Measurements from ENCODE around the gene MED16.
"Not testable (repeated sequence)": the region's sequence is repeated elsewhere in the genome, so short reads cannot be mapped to it uniquely, and the experiment has no call there.

MED16 gene

DNA sequence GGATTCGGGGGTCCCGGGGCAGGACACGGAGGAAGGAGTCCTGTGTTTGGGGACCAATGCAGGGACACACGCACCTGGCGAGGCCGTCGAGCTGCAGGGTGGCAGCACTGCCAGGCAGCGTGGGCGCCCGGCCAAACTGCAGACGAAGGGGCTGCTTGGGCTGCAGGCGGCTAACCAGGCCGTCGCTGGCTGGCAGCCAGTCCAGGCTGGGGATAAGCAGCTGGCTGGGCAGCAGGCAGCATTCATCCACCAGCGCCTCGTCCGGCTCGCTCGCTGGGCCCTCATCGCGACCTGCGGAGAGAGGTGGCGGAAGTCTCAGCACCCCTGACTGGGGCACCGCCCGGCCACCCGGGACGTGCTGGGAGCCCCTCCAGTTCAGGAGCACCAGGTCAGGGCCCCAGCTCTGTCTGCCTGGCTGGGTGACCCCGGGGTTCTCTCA, 22.0 kb downstream of the MED16 start:
- DNase-seq, result no peak

DNA sequence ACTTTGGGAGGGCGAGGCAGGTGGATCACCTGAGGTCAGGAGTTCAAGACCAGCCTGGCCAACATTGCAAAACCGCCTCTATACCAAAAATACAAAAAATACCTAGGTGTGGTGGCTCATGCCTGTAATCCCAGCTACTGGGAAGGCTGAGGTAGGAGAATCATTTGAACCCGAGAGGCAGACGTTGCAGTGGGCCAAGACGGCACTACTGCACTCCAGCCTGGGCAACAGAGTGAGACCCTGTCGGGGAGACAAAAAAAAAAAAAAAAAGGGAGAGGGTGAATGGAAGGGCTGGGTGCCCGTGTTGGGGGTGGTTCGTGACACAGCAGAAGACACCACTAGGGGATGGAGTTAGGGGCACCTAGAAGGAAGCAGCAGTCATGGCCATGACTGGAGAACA, 22.7 kb downstream of the MED16 start:
- DNase-seq, result no peak

DNA sequence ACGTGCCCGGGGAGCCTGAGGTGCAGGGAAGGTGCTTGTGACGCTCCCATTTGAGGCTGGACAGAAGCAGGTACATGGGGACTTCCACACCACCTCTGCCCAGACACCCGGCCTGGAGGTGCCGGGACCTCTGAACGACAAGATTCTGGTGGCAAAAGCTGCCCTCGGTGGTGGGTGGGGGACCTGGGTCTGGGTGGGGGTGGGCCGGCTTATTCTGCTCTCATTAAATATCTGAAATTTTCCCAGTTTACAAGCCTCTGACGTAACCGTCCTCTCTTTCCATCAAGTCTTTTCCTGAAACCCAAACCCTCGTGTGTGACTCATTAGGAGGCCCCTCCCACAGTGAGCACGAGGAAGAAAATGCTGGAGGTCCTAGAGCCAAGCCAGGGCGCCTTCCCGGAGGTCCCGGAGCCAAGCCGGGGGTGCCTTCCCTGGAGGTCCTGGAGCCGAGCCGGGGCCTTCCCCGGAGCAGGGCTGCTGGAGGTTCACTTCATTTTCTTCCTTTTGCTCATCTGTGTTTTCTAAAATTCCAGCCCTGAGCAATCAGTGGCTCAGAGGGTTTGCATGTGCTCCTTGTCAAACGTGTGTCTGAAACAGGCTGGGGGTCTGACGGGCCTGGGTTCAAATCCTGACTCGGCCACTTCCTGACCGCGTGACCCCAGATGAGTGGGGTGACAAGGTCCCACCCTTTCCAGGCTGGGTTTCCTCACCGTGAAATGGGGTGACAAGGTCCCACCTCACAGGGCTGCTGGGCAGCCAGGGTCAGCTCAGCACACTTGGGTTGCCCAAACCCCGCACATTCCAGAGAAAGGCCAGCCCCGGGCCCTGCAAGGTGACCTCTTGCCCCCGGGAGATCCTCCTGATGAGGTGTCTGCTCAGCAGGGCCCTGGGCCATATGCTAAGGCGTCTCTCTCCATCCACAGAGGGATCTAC, 23.5 kb downstream of the MED16 start:
- DNase-seq, result no peak

DNA sequence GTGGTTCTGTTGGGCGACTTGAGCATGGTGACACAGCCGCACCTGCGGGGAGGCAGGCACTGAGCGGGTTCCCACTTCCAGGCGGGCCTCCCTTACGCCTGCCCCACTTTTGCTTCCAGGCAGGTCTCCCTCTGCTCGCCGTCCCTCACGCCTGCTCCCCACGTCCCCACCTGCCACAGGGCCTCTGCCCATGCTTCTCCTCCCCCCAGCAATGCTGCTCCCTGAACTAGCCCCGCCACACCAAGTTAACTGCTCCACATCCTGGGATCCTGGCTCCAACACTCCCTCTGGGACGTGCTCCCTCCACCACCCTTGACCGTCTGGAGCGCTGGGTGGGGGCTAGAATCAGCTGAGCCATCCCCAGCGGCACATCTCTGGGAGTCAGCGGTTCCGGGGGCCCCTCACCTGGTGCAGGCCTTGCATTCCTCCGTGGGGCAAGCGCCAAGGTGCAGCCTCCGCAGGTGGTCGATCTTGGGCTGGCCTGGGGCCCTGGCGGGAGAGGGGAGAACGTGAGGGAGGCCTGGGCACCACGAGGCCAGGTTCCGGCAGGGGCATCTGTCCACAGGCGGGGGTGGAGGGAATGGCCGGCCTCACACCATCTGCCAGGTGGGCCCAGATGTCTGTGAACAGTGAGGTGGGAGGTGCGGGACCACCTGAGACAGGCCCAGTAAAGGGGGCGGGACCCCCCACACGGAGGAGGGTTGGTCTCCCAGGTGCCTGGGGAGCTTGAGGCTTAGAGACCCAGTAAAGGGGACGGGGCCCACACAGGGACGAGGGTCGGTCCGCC, 24.3 kb downstream of the MED16 start:
- DNase-seq, result no peak

DNA sequence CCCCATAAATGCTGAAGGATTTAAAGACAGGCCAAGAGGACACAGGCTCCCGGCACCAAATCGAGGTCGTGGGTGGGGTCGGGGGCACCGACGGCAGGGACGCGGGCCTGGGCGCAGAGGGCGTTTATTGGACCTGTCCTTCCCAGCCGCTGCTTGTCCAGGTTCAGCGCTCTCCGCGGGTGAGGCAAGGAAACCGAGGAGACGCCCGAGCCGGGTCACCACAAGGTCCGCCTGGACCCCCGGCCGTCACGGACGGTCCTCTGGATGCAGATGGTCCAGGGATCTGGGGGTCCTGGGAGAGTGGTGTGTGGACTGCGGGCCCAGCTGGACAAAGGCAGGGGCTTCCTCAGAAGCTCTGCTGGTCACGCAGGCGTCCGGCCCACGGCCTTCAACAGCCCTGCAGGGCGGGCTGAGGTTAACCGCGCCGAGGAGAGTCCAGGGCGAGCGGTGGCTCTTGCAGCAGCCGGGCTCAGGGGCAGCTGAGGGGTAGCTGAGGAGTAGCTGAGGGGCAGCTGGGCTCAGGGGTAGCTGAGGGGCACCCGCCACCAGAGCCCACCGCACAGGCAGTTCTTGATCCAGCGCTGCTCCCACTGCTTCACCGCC, 25.0 kb downstream of the MED16 start:
- DNase-seq, result no peak

DNA sequence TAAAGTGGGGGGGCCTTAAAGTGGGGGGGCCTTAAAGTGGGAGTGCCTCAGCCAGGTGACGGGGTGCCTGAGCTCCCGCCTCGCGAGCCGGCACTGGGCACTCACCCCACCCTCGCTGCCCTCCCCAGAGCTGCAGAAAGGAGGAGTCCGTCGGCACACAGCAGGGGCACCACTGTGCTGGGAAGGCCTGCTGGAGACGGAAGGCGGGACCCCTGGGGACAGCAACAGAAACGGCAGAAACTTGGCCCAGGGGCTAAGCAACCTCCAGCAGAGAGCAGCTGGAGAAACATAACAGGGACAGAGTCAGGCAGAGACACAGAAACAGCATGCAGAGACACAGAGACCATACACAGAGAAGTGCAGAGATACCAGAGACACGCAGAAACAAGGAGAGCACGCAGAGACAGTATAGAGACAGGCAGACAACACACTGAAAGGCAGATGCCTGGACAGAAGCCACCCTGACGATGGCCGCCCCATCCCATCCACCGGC, 25.6 kb downstream of the MED16 start:
- no peak for DNase-seq

DNA sequence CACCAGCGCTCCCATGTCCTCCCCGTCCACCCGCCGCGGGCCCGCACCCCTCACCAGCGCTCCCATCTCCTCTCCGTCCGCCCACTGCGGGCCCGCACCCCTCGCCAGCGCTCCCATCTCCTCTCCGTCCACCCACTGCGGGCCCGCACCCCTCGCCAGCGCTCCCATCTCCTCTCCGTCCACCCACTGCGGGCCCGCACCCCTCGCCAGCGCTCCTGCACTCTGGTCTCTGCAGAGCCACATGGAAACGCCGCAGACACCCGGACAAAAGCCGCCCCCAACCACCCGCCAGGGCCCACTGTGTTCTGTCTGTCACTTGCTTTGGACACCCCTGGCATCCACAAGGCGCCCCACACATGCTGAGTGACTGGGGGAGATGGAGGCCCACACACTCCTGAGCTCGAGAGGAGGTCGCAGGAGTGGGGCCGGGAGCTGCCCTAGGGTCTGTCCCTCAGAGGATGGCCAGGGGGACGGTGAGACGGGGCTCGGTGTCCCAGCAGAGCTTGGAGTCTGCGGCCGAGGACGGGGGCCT, 26.2 kb downstream of the MED16 start:
- no peak for DNase-seq

DNA sequence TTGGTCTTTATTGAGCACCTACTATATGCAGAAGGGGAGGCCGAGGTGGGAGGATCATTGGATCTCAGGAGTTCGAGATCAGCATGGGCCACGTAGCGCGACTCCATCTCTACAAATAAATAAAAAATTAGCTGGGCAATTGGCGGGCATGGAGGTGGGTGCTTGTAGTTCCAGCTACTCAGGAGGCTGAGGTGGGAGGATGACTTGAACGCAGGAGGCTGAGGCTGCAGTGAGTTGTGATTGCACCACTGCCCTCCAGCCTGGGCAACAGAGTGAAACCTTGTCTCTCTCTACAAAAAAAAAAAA, 29.7 kb downstream of the MED16 start:
- no peak for DNase-seq

DNA sequence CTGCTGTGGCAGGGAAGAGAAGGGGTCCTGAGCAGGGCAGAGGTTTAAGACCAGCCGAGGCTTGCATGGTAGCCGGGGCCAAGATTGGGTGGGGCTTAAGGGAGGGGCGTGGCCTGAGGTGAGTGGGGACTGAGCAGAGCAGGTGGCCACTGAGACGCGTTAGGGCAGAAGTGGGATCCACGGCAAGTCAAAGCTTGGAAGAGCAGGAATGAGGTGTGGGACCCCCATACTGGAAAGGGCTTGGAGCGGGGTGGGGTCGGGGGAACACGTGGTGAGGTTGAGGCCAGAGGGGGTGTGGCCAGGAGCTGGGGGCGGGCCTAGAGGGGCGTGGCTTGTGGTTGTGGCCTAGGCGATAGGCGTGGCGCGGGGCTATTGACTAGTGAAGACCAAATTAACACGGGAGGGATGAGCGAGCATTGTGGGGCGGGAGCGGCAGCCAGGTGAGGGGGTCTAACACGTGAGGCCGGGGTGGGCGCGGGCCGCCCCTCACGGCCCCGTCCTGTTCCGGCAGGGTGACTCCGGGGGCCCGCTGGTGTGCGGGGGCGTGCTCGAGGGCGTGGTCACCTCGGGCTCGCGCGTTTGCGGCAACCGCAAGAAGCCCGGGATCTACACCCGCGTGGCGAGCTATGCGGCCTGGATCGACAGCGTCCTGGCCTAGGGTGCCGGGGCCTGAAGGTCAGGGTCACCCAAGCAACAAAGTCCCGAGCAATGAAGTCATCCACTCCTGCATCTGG, 30.2 kb downstream of the MED16 start:
- DNase-seq, result peak; percentile 75

DNA sequence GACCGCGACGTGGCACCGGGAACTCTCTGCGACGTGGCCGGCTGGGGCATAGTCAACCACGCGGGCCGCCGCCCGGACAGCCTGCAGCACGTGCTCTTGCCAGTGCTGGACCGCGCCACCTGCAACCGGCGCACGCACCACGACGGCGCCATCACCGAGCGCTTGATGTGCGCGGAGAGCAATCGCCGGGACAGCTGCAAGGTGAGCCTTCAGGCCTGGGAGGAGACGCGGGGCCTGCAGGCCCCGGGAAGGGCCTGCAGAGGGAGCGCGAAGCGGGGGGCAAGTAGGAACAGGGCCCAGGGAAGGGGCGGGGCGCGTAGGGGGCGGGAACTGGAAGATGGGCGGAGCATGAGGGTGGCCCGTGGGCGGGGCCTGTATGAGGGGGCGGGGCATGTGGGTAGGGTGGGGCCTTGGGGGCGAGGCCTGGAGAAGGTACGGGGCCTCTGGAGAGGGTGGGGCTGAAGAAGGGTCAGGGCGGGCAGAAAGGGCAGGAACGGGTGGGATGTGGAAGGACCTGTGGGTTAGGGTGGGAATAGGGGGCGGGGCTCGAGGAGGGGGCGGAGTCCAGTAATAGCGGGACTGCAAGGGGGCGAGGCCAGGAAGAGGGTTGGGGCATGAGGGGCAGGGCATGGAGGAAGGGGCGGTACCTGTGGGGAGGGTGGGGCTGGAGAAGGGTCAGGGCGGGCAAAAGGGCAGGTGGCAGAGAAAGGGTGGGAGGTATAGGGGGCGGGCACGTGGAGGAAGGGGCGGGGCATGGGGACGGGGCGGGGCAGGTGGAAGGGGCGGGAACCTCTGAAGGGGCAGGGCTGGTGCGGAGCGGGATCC, 31.0 kb downstream of the MED16 start:
- peak; percentile 37 for DNase-seq

DNA sequence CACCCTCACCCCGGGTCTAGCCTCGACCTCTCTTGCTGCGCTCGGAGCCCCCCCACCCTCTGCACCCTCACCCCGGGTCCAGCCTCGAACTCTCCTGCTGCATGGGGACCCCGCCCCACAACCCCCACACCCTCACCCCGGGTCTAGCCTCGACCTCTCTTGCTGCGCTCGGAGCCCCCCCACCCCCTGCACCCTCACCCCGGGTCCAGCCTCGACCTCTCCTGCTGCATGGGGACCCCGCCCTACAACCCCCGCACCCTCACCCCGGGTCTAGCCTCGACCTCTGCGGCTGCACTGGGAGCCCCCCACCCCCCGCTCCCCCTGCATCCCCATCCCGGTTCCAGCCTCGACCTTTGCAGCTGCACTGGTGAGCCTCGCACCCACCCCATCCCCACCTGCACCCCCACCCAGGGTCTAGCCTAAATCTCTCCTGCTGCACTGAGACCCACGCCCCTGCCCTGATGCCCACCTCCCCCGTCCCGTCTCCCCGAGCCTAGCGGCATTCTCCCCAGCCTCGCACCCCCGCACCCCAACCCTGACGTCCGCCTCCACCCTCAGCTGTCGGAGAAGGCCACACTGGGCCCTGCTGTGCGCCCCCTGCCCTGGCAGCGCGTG, 31.7 kb downstream of the MED16 start:
- DNase-seq, result no peak

DNA sequence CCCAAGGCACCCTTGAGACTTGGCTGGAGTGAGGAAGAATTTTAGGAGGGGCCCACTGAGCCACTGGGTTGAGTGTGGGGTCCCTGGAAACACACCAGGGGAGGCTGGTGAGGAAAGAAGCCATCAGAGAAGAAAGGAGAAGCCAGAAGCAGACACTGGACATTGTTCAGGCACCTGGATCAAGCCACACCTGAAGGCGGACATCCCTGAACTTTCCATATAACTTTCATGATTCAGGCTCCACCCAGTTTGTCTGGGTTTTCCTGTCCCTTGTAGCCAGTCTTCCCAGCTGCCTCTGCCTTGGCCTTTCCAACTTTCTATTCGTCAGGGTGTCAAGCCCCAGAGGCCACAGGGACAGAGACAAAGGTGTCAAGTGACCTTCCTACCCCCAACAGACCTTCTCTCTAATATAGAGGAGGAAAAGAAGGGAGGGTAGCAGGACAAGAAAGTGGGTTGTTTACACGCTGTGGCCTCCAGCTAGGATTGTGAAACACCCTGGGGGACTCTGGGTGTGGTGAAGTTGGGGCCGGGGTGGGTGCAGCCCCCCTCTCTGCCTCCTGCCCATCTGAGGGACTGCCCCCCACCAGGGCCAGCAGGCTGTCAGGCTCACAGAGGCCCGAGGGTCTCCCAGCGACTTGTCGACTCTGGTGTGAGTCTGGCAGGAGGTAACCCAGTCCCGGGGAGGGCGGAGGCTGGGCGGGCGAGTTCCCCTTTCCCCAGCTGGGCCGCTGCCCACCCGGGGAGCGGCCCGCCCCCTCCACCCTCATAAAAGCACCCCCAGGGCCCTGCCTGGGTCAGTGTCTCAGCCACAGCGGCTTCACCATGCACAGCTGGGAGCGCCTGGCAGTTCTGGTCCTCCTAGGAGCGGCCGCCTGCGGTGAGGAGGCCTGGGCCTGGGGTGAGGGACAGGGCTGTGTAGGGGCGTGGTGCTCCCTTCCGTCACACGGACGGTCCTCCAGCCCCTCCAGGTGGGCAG, 33.8 kb downstream of the MED16 start, which contains the start of gene CFD:
TSS of gene CFD (plus strand) at position 797 of the 976 bp plus-strand sequence. CDS start at position 823, 26 bp downstream.
- DNase-seq, result no peak

DNA sequence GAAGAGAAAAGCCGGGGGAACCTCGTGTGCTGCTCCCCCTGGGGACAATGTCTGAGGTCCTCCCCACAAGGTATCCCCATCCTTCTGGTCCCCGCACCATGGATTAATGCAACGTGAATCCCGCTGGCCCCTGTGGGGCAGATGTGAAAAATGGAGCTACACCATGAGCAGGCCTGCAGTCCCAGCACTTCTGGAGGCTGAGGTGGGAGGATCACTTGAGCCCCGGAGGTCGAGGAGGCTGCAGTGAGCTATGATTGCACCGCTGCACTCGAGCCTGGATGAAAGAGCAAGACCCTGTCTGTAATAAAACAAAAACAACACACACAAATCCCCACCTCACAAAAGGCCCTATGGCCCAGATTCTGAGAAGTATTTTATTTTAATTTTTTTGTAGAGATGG, 34.7 kb downstream of the MED16 start:
- DNase-seq, result no peak

DNA sequence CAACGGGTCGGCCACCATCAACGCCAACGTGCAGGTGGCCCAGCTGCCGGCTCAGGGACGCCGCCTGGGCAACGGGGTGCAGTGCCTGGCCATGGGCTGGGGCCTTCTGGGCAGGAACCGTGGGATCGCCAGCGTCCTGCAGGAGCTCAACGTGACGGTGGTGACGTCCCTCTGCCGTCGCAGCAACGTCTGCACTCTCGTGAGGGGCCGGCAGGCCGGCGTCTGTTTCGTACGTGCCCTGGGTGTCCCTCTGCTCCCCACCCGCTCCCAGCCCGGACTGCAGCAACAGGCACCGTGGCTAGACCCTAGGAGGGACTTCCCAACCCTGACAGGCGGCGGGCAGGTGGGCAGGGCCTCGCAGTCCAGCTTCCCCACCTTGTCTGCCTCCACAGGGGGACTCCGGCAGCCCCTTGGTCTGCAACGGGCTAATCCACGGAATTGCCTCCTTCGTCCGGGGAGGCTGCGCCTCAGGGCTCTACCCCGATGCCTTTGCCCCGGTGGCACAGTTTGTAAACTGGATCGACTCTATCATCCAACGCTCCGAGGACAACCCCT, 37.3 kb downstream of the MED16 start:
- no peak for DNase-seq

DNA sequence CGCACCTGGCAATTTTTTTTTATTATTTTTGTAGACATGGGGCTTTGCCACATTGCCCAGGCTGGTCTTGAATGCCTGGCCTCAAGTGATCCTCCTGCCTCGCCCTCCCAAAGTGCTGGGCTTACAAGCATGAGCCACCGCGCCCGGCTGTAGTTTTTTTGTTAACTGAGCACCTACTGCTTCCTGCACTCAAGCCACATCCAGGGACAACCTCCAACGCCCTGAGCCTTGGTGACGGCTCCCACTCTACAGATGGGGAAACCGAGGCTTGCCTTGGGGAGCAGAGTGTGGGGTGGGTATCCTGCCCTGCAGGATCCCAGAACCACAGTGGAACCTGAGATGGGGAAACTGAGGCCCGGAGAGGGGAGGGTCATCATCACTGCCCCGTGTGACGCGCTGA, 37.8 kb downstream of the MED16 start:
- DNase-seq, result no peak

DNA sequence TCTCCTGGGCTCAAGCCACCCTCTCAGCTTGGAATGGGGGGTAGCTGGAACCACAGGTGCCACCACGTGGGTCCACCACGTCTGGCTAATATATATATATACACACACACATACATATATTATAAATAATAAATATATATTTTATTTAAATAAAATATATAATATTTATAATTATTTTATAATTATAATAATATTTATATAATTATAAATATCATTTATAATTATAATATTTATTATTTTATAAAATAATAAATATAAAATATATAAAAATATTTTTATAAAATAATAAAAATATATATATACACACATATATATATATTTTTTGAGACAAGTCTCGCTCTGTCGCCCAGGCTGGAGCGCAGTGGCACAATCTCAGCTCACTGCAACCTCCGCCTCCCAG, 38.4 kb downstream of the MED16 start:
- no peak for DNase-seq

DNA sequence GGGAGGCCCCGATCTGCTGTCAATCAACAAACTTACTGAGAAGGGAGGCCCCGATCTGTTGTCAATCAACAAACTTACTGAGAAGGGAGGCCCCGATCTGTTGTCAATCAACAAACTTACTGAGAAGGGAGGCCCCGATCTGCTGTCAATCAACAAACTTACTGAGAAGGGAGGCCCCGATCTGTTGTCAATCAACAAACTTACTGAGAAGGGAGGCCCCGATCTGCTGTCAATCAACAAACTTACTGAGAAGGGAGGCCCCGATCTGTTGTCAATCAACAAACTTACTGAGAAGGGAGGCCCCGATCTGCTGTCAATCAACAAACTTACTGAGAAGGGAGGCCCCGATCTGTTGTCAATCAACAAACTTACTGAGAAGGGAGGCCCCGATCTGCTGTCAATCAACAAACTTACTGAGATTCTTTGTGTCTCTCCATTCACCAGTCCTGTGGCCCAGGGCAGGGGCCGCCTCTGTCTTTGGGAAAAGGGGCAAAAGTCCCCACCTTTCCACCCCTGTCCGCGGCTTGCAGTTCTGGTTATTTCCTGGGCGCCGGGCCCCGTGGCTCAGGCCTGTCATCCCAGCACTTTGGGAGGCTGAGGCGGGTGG, 39.3 kb downstream of the MED16 start:
- DNase-seq, result not testable (repeated sequence)

DNA sequence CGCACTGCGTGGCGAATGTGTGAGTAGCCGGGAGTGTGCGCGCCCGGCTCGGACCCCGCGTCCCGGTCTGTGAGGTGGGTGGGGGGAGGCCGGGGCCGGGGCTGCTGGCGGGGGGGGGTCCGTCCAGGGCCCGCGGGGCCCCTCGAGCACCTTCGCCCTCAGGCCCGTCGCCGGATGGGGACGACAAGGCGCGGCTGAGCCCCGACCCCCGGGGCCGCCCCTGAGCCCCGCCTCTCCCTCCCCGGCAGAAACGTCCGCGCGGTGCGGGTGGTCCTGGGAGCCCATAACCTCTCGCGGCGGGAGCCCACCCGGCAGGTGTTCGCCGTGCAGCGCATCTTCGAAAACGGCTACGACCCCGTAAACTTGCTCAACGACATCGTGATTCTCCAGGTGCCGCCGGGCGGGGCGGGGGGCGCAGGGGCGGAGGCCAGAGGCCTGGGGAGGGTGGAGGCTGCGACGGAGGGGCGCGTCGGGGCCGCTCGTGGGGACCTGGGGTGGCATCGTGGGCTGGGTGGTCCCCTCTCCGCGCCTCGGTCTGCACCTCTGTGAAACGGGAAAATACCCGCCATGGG, 39.9 kb downstream of the MED16 start:
- DNase-seq, result no peak

Data from central memory CD4-positive, alpha-beta T cell (primary cell).